OCI-LY7 (cell line): ENCODE data around the gene MIB2. TPM values are rescaled to one million over a fixed set of nuclear protein-coding genes. Genes with fewer than 3 reads are reported as not detected.

Experiments
- BruUV-seq: library from RNA; stranded (reverse); fragments of 400-500 nt; replicated peaks from 2 replicates; lab custom pipeline; 2021; lab: Mats Ljungman, UMichigan
- CTCF ChIA-PET: fragments of 300-600 bp; sonication (Branson Sonifier 250); formaldehyde crosslinking; loops from one replicate; lab custom pipeline; 2022; ENCODE audit warnings: antibody characterized with exemption; ENCODE audit not compliant: unreplicated experiment; lab: Charles Lee
- POLR2A ChIA-PET: fragments of 300-600 bp; sonication (Branson Sonifier 250); formaldehyde crosslinking; loops from one replicate; lab custom pipeline; 2022; ENCODE audit warnings: antibody characterized with exemption; lab: Charles Lee
- DNase-seq: peaks from one replicate; pipeline ENCODE4 v3.0.0-alpha.2; 2015; ENCODE audit warnings: low spot score
- H2AFZ ChIP-seq: fragments of 200-600 bp; sonication (generic), shearing (Covaris generic); 2 replicates; pipeline ENCODE4 v1.6.1; 2014; ENCODE audit warnings: mild to moderate bottlenecking, antibody characterized with exemption, low read length, moderate library complexity
- H3K27ac ChIP-seq: fragments of 200-600 bp; sonication (generic); 2 replicates; pipeline ENCODE4 v1.5.1; 2014; ENCODE audit warnings: mixed run types, low read depth, mild to moderate bottlenecking, moderate library complexity, low read length, inconsistent platforms; ENCODE audit not compliant: poor library complexity, severe bottlenecking
- H3K36me3 ChIP-seq: fragments of 200-600 bp; sonication (generic); 2 replicates; pipeline ENCODE4 v1.6.1; 2014; ENCODE audit warnings: mild to moderate bottlenecking, antibody characterized with exemption, low read length, moderate library complexity, mixed read lengths; ENCODE audit not compliant: insufficient read depth
- H3K4me1 ChIP-seq: fragments of 200-600 bp; sonication (generic); 2 replicates; pipeline ENCODE4 v1.5.1; 2014; ENCODE audit warnings: mild to moderate bottlenecking, low read length; ENCODE audit not compliant: insufficient read depth, poor library complexity, severe bottlenecking
- H3K4me2 ChIP-seq: fragments of 200-600 bp; sonication (generic); 2 replicates; pipeline ENCODE4 v1.6.1; 2014; ENCODE audit warnings: mild to moderate bottlenecking, low read length
- H3K4me3 ChIP-seq: fragments of 200-600 bp; sonication (generic); 2 replicates; pipeline ENCODE4 v1.5.1; 2014; ENCODE audit warnings: mild to moderate bottlenecking, low read depth, low read length; ENCODE audit not compliant: poor library complexity, severe bottlenecking
- H3K79me2 ChIP-seq: fragments of 200-600 bp; sonication (generic); 2 replicates; pipeline ENCODE4 v1.6.1; 2016; ENCODE audit warnings: low read depth, mild to moderate bottlenecking, low read length, moderate library complexity, mixed read lengths; ENCODE audit not compliant: insufficient read depth
- H3K9me2 ChIP-seq: fragments of 200-600 bp; sonication (generic); 2 replicates; pipeline ENCODE4 v1.6.1; 2016; ENCODE audit warnings: mild to moderate bottlenecking, low read length, mixed read lengths; ENCODE audit not compliant: insufficient read depth
- H3K9me3 ChIP-seq: fragments of 200-600 bp; sonication (generic); 2 replicates; pipeline ENCODE4 v1.6.1; 2014; ENCODE audit warnings: mild to moderate bottlenecking, mixed run types, low read length, mixed read lengths
- H4K20me1 ChIP-seq: fragments of 200-600 bp; sonication (generic); 2 replicates; pipeline ENCODE4 v1.6.1; 2014; ENCODE audit warnings: mild to moderate bottlenecking, antibody characterized with exemption, low read length, moderate library complexity, mixed read lengths; ENCODE audit not compliant: insufficient read depth
- CTCF ChIP-seq: fragments of 200-600 bp; sonication (generic); conservative IDR thresholded peaks from 2 replicates; pipeline ENCODE4 v1.5.1; 2014; ENCODE audit warnings: mild to moderate bottlenecking, antibody characterized with exemption, low read length, moderate library complexity, mixed read lengths
- EZH2phosphoT487 ChIP-seq: fragments of 200-600 bp; sonication (generic); IDR thresholded peaks from 2 replicates; pipeline ENCODE4 v1.6.1; 2018; ENCODE audit warnings: low read depth, borderline replicate concordance, mild to moderate bottlenecking, mixed run types, antibody characterized with exemption, low read length, moderate library complexity, mixed read lengths
- intact Hi-C: fragments of 100-400 bp; cut with micrococcal nuclease; formaldehyde crosslinking; loops from one replicate; pipeline ENCODE4 v1.10.0; 2022; ENCODE audit not compliant: unreplicated experiment
- total RNA-seq, 2 experiments: library from RNA; depleted of rRNA in 1 of 2; stranded (reverse); fragments of >200 nt in 1 of 2; shearing (Covaris generic) in 1 of 2; gene quantifications; 2 replicates each; pipeline ENCODE4 v1.2.3, GENCODE V29; 2014 to 2022

MIB2 gene
- total RNA-seq, 2 experiments from 2014 or later = 54.0 to 64.9 TPM

DNA sequence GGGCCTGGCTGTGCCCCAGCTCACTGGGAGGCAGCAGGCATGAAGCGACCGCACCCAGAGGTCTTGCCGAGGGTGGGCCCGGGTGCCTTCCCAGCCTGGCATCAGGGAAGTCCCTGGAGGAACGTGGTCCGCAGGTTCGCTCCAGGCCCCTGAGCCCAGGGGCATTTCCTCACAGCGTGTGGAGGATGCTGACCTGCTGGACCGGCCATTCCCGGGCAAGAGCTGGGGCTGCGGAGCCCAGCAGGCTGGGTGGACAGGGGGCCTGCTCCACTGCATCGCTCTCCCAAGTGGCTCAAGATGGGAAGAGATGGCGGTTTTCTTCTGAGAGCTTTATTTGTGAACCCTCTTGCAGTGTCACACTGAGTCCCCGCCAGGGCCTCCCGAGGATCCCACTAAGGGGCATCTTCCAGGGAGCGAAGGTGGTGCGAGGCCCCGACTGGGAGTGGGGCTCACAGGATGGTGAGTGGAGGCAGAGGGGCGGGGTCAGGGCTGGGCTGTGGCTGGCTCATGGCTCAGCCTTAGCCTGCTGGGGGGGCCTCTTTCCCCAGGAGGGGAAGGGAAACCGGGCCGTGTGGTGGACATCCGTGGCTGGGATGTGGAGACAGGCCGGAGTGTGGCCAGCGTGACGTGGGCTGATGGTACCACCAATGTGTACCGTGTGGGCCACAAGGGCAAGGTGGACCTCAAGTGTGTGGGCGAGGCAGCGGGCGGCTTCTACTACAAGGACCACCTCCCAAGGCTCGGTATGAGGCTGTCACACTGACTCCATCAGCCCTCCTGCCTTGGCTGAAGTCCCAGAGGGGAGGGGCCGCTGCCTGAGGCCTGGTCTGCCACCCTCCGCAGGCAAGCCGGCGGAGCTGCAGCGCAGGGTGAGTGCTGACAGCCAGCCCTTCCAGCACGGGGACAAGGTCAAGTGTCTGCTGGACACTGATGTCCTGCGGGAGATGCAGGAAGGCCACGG is 9.4 kb downstream of the MIB2 start:
- Histone ChIP-seq H3K36me3 (no peaks in the 10 kb centered on the region), H3K27ac (no peak overlapping the region), H4K20me1 (no peaks in the 10 kb centered on the region; the same call in 1 of the 2 replicates), H3K4me1 (peaks cover 22% of the 10 kb centered on the region), H3K4me2 (no peak overlapping the region), H3K9me2 (no peaks in the 10 kb centered on the region), H2AFZ (no peak overlapping the region), H3K9me3 (no peaks in the 10 kb centered on the region), H3K79me2 (no peaks in the 10 kb centered on the region), H3K4me3 (no peak overlapping the region)
- ChIA-PET CTCF (interaction anchor here (1.1 kb wide), 1 partner anchor 10 kb away, joined by 13 read pairs; no protein-coding TSS in a partner anchor), POLR2A (no interaction called here)
- no peak for DNase-seq
- TF ChIP-seq CTCF (no peak), EZH2phosphoT487 (no peak)
- BruUV-seq = no TSS peak
- intact Hi-C loops = no loop called here

GRCh38 chr1:1625404-1625775 is 10.1 kb downstream of the MIB2 start:
- Histone ChIP-seq H3K27ac (no peak overlapping the region), H3K9me3 (no peaks in the 10 kb centered on the region), H3K36me3 (no peaks in the 10 kb centered on the region), H2AFZ (no peak overlapping the region), H3K4me2 (no peak overlapping the region), H3K4me1 (peaks cover 23% of the 10 kb centered on the region), H3K9me2 (no peaks in the 10 kb centered on the region), H4K20me1 (no peaks in the 10 kb centered on the region; the same call in 1 of the 2 replicates), H3K79me2 (no peaks in the 10 kb centered on the region), H3K4me3 (no peak overlapping the region)
- CTCF ChIA-PET = interaction anchor here (1.1 kb wide), 1 partner anchor 11 kb away, joined by 13 read pairs; no protein-coding TSS in a partner anchor
- no TSS peak for BruUV-seq
- POLR2A ChIA-PET = no interaction called here
- intact Hi-C loops = no loop called here
- DNase-seq = no peak
- TF ChIP-seq EZH2phosphoT487 (no peak), CTCF (no peak)

GRCh38 chr1:1625824-1626206 is 10.5 kb downstream of the MIB2 start:
- H3K79me2 ChIP-seq = no peaks in the 10 kb centered on the region
- ChIA-PET CTCF (interaction anchor here (1.1 kb wide), 1 partner anchor 11 kb away, joined by 13 read pairs; no protein-coding TSS in a partner anchor), POLR2A (no interaction called here)
- TF ChIP-seq CTCF = no peak
- TF ChIP-seq EZH2phosphoT487 = no peak
- no peak for DNase-seq
- no TSS peak for BruUV-seq
- no peaks in the 10 kb centered on the region for H3K36me3 ChIP-seq
- no peaks in the 10 kb centered on the region; the same call in 1 of the 2 replicates for H4K20me1 ChIP-seq
- H2AFZ ChIP-seq = no peak overlapping the region
- no peak overlapping the region for H3K4me2 ChIP-seq
- H3K4me1 ChIP-seq = peaks cover 28% of the 10 kb centered on the region
- H3K27ac ChIP-seq = no peak overlapping the region
- no peaks in the 10 kb centered on the region for H3K9me3 ChIP-seq
- H3K9me2 ChIP-seq = no peaks in the 10 kb centered on the region
- intact Hi-C loops = no loop called here
- H3K4me3 ChIP-seq = no peak overlapping the region
